Measurements from ENCODE around the gene BFSP1. TPM values are rescaled to one million over a fixed set of nuclear protein-coding genes. Genes with fewer than 3 reads are reported as not detected.

BFSP1 gene
- total RNA-seq, 1 donor from 2014 or later, result 0.66 TPM

- no peaks in the 10 kb centered on the region for H3K9me3 ChIP-seq (replicated peaks)
- no peaks in the 10 kb centered on the region for H3K36me3 ChIP-seq
- DNase-seq, result no peak
- intact Hi-C loops (cut with micrococcal nuclease), result loop anchor here (10.0 kb wide), 1 partner anchor 489 kb away; no protein-coding TSS in a partner anchor
- peaks cover 15% of the 10 kb centered on the region for H3K4me1 ChIP-seq
- TF ChIP-seq CTCF (IDR thresholded peaks at IDR 0.05; ENCODE audit: borderline replicate concordance), result no peak
- H3K4me3 ChIP-seq, result peak overlapping the region; percentile 69
- H3K27me3 ChIP-seq (ENCODE audit: low read depth), result peaks cover 7% of the 10 kb centered on the region
- H3K27ac ChIP-seq (replicated peaks), result peak overlapping the region; percentile 64
Observed at GRCh38 chr20:17505636-17506517, 25.3 kb downstream of the BFSP1 start.

- peak; percentile 86 for TF ChIP-seq CTCF (IDR thresholded peaks at IDR 0.05; ENCODE audit: borderline replicate concordance)
- Histone ChIP-seq H3K27me3 (ENCODE audit: low read depth) (peaks cover 9% of the 10 kb centered on the region), H3K36me3 (no peaks in the 10 kb centered on the region), H3K4me1 (peaks cover 15% of the 10 kb centered on the region), H3K27ac (replicated peaks) (peak overlapping the region; percentile 64), H3K4me3 (peak overlapping the region; percentile 69), H3K9me3 (replicated peaks) (no peaks in the 10 kb centered on the region)
- intact Hi-C loops (cut with micrococcal nuclease), result loop anchor here (10.0 kb wide), 1 partner anchor 490 kb away; no protein-coding TSS in a partner anchor
- peak; percentile 64 for DNase-seq
Observed at GRCh38 chr20:17504898-17505635, 26.1 kb downstream of the BFSP1 start.

GRCh38 chr20:17504066-17504897 is 26.9 kb downstream of the BFSP1 start:
- Histone ChIP-seq H3K4me3 (peak overlapping the region; percentile 69), H3K36me3 (no peaks in the 10 kb centered on the region), H3K9me3 (replicated peaks) (no peaks in the 10 kb centered on the region), H3K4me1 (peaks cover 15% of the 10 kb centered on the region), H3K27me3 (ENCODE audit: low read depth) (peaks cover 9% of the 10 kb centered on the region), H3K27ac (replicated peaks) (no peak overlapping the region)
- no peak for TF ChIP-seq CTCF (IDR thresholded peaks at IDR 0.05; ENCODE audit: borderline replicate concordance)
- no peak for DNase-seq
- intact Hi-C loops (cut with micrococcal nuclease), result loop anchor here (10.0 kb wide), 1 partner anchor 491 kb away; no protein-coding TSS in a partner anchor

GRCh38 chr20:17503301-17504065 is 27.7 kb downstream of the BFSP1 start:
- intact Hi-C loops (cut with micrococcal nuclease), result loop anchor here (10.0 kb wide), 1 partner anchor 491 kb away; no protein-coding TSS in a partner anchor
- H3K27me3 ChIP-seq (ENCODE audit: low read depth), result peaks cover 9% of the 10 kb centered on the region
- H3K36me3 ChIP-seq, result no peaks in the 10 kb centered on the region
- no peak overlapping the region for H3K4me3 ChIP-seq
- TF ChIP-seq CTCF (IDR thresholded peaks at IDR 0.05; ENCODE audit: borderline replicate concordance), result no peak
- H3K4me1 ChIP-seq, result peaks cover 15% of the 10 kb centered on the region
- no peak overlapping the region for H3K27ac ChIP-seq (replicated peaks)
- no peaks in the 10 kb centered on the region for H3K9me3 ChIP-seq (replicated peaks)
- DNase-seq, result no peak

Measured in left ventricle myocardium inferior (tissue), 1 donor.